NAMALWA (cell line): ENCODE data around the gene PCSK7.
A peak's percentile ranks its signal among the peaks of the same experiment; 100 is the strongest.

Source experiments
- DNase-seq: peaks from one replicate; pipeline ENCODE4 v3.0.0-alpha.2; 2015; ENCODE audit warnings: low spot score

Gene PCSK7

GRCh38 chr11:117181586-117182550 lies 50.0 kb downstream of the PCSK7 start:
- DNase-seq = no peak

- DNase-seq = peak; percentile 89
Measured at GRCh38 chr11:117180661-117181585, 51.0 kb downstream of the PCSK7 start.

- DNase-seq = no peak
Measured at GRCh38 chr11:117180020-117180419, 51.9 kb downstream of the PCSK7 start.

- peak; percentile 77 for DNase-seq
Measured at GRCh38 chr11:117179048-117179999, 52.5 kb downstream of the PCSK7 start.

GRCh38 chr11:117178210-117179034 lies 53.5 kb downstream of the PCSK7 start, which contains the start of gene SIDT2:
SIDT2 (plus strand) TSS chr11:117178743; CDS start chr11:117179264, 521 bp downstream.
- peak; percentile 95 for DNase-seq

- DNase-seq = no peak
Measured at GRCh38 chr11:117177534-117178209, 54.2 kb downstream of the PCSK7 start.

- DNase-seq = no peak
Measured at GRCh38 chr11:117176186-117176585, 55.7 kb downstream of the PCSK7 start.

GRCh38 chr11:117175781-117176180 lies 56.1 kb downstream of the PCSK7 start:
- no peak for DNase-seq

GRCh38 chr11:117175104-117175503 lies 56.8 kb downstream of the PCSK7 start:
- DNase-seq = no peak

GRCh38 chr11:117172724-117173421 lies 59.0 kb downstream of the PCSK7 start:
- DNase-seq = no peak

- no peak for DNase-seq
Measured at GRCh38 chr11:117171404-117172061, 60.3 kb downstream of the PCSK7 start.

GRCh38 chr11:117171007-117171403 lies 60.9 kb downstream of the PCSK7 start:
- no peak for DNase-seq

- DNase-seq = no peak
Measured at GRCh38 chr11:117170210-117170609, 61.7 kb downstream of the PCSK7 start.

GRCh38 chr11:117169736-117170135 lies 62.1 kb downstream of the PCSK7 start:
- DNase-seq = no peak

GRCh38 chr11:117166491-117166890 lies 65.4 kb downstream of the PCSK7 start:
- no peak for DNase-seq

GRCh38 chr11:117160826-117161225 lies 71.0 kb downstream of the PCSK7 start:
- DNase-seq = no peak

- DNase-seq = no peak
Measured at GRCh38 chr11:117159892-117160291, 72.0 kb downstream of the PCSK7 start.

- no peak for DNase-seq
Measured at GRCh38 chr11:117157507-117157906, 74.4 kb downstream of the PCSK7 start.

GRCh38 chr11:117154468-117154867 lies 77.4 kb downstream of the PCSK7 start:
- no peak for DNase-seq
